Suppressor macrophage (primary cell): Measurements from ENCODE around the gene APOC4.
A peak's percentile ranks its signal among the peaks of the same experiment; 100 is the strongest.
"Not testable (repeated sequence)": the region's sequence is repeated elsewhere in the genome, so short reads cannot be mapped to it uniquely, and the experiment has no call there.

Source experiments
- DNase-seq, 4 experiments: peaks; one replicate each; pipeline ENCODE4 v3.0.0-alpha.2; 2020 to 2022

APOC4 gene

DNA sequence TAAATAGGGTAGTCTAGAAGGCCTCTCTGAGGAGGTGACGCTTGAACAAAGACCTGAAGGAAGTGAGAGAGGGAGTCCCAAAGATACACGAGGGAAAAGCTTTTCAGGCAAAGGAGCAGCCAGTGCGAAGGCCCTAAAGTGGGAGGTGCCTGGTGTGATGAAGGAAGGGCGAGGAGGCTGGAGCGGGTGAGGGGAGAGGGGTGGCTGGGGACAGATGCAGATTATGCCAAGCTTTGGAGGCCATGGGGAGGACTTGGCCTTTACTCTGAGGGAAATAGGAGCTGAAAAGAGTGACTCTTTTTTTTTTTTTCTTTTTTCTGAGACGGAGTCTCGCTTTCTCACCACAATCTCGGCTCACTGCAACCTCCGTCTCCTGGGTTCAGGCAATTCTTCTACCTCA, 16.1 kb downstream of the APOC4 start:
- DNase-seq = no peak

DNA sequence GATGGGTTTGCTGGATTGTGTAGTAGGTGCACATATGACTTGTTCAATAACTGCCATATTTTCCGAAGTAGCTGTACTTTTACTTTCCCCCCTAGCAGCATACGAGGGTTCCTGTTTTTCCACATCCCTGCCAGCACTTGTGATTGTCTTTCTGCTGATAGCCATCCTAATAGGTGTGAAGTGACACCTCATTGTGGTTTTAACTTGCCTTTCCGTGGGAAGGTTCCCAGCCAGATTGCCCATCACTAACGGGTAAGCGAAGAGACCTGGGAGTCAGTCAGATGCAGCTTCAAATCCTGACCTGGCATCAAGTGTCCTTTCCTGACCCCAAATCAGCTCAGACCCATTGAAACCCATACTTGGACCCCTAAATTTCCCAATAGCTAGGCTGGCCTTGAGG, 17.7 kb downstream of the APOC4 start:
- no peak for DNase-seq

GRCh38 chr19:44960906-44961728, 19.1 kb downstream of the APOC4 start:
- no peak for DNase-seq

- no peak for DNase-seq
Measured at GRCh38 chr19:44961821-44962220, 19.8 kb downstream of the APOC4 start.

DNA sequence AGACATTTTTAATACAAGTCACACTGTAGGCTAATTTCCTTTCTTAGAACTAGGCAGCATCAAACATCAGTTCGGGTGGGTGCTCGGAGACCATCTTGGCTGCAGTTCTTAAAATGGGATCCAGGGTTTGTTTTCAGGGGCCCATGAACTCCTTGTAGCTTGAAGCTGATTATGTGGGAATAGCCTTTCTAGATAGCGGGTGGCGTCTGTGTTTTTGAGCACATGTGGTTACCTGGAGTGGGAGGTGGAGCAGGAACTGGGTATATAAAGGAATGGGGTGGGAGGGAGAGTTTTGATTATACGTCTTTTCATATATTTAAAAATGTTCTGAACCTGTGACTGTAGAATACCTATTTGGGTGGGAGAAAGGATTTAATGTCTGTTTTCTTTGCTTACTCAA, 26.1 kb downstream of the APOC4 start:
- no peak for DNase-seq

- DNase-seq = no peak
Measured at GRCh38 chr19:44968670-44969069, 26.6 kb downstream of the APOC4 start.

DNA sequence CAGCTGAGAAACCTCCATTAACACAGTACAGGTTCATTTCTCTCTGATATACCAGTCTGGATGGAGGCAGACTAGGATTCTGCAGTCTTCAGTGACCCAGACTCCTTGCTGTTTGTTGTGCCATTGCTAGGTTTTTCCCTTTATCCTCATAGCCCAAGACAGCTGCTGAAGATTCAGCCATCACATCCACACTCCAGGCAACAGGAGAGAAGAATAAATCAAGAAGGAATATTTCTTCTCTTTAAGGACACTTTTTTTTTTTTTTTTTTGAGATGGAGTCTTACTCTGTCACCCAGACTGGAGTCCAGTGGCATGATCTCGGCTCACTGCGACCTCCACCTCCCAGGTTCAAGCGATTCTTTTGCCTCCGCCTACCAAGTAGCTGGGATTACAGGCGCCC, 27.4 kb downstream of the APOC4 start:
- no peak for DNase-seq

DNA sequence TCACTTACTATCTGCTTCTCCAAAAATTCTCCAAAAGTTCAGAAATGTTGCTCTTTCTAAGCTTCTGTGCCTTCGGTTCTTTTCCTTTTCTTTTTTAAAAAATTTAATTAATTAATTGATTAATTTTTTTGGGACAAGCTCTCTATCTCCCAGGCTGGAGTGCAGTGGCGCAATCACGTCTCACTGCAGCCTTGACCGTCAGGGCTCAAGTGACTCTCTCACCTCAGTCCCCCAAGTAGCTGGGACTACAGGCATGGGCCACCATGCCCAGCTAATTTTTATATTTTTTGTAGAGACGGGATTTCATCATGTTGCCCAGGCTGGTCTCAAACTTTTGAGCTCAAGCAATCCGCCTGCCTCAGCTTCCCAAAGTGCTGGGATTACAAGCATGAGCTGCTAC, 29.4 kb downstream of the APOC4 start:
- not testable (repeated sequence) for DNase-seq

DNA sequence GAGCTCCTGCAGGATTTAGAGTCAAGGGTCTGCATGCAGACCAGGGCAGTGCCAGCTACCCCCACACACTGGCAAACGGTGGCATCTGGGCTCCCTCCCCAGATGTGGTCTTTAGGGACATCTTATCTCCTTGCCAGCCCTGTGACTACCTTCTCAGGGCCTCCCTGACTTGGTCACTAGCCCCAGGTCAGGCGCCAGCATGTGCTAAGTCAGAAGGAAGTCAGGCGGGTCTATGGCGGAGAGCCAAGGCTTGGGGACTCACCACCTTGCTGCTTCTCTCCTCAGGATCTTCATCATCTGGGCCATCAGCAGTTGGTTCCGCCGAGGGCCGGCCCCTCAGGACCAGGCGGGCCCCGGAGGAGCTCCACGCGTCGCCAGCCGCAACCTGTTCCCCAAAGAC, 30.8 kb downstream of the APOC4 start:
- peak in 1 of 4 experiments; percentile 28 for DNase-seq

DNA sequence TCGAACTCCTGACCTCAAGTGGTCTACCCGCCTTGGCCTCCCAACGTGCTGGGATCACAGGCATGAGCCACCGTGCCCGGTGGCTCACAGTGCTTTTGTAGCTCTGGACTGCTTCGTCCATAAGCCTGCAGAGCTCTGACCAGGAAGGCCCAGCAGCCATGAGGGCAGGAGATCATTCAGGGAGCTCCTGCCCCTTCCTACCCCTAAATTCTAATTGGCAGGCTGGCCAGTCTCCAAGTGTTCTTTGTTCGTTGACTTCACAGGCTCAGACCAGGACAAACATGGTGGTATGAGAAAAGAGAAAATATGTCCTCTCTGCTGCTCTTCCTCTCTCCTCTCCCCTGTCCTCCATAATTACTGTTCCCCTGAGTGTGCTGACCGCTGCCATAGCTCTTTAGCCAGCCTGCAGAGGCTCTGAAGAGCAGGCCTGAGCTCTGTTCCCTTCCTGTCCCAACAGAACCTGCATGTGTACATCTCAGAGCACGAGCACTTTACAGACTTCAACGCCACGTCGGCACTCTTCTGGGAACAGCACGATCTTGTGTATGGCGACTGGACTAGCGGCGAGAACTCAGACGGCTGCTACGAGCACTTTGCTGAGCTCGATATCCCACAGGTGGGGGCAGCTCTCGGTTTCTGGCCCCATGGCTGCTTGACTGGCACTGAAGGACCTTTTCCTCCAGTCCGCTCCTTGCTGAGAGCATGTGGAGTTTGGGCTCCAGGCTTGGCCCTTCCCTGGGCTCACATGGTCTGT, 32.1 kb downstream of the APOC4 start:
- DNase-seq = no peak

DNA sequence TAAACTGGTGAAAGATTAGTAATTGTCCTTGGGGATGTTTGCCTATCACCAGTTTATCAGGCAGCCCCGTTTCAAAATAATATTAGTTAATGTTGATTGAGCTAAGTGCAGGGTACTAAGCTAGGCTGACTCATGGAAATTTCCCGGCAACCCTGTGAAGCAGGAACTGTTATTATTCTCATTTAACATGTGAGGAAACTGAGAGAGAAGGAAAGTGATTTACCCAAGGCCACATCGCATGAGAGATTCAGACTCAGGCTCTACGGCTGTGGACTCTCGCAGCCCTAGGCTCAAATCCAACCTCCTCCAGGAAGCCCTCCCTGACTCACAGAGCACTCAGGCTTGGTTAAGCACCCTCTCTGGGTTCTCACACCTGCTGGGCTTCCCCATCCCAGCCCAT, 32.8 kb downstream of the APOC4 start:
- no peak for DNase-seq

DNA sequence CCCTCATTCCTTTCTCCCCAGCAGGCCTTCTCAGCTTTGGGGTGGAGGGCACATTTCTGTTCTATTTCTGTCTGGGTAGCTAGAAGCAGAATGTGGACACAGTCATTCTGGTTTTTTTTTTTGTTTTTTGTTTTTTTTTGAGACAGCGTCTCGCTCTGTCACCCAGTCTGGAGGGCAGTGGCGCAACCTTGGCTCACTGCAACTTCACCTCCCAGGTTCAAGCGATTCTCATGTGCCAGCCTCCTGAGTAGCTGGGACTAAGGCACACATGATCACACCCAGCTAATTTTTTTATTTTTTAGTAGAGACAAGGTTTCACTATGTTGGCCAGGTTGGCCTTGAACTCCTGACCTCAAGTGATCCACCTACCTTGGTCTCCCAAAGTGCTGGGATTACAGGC, 33.4 kb downstream of the APOC4 start:
- no peak for DNase-seq

DNA sequence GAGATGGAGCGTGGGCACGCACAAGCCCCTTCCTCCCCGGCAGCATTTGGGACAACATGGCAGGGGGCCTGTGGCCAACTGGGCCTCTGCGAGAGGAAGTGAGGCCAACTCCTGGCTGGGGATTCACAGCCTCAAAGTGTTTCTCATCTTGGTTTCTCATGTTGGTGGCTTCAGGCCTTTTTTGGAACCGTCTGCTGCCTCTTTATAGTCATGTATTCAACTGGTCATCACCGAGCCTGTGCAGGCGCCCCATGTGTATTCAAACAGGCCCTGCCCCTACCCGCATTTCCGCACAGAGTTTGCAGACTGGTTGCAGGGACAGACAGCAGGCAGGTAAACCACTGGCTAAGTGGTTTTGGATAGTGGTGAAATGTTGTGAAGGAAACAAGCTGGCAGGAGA, 42.0 kb downstream of the APOC4 start:
- DNase-seq = no peak

DNA sequence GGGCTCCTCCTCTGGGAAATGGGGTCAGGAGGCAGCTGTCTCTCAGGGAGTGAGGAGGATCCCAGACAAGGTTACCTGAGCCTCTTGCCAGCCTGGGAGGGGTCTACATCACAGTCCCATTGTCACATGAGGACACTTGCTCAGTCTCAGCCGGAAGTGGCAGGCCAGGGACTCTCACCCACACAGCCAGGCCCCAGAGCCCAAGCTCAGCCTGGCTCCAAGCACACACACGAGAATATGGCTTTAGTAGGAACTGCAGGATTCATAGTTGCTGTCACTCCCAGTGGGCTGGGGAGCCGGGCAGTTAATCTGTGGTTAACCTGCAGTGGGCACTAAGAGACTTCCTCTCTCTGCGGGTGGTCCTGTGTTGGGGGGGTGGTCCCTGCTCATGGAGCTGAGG, 43.4 kb downstream of the APOC4 start:
- DNase-seq = no peak

DNA sequence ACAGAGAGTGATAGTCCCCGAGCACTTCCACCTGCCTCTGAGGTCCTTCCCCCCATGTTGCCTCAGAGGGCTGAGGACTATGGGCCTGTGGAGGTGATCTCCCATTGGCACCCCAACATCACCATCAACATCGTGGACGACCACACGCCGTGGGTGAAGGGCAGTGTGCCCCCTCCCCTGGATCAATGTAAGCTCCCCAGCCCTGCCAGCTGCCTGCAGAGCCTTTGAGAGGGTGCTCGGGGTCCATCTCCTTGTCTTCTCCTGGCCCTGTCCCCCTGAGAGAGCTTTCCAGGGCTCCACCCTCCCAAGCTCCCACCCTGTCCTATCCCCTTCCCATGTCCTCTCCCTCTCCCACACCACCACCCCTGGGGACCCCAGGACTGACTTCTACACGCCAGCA, 44.4 kb downstream of the APOC4 start:
- no peak for DNase-seq

DNA sequence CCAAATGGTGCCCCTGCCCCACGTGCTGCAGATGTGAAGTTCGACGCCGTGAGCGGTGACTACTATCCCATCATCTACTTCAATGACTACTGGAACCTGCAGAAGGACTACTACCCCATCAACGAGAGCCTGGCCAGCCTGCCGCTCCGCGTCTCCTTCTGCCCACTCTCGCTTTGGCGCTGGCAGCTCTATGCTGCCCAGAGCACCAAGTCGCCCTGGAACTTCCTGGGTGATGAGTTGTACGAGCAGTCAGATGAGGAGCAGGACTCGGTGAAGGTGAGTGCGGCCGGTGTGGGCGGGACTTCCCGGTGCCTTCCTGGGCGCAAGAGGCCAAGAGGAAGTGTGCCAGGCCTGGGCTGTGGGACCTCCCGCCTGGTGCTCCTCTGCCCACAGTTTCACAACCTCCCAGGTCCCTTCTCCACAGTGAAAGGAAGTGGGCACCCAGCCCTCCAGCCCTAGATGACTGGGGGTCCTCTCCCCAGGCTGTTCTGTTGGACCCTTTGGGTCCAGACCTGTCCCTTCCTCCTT, 45.2 kb downstream of the APOC4 start:
- DNase-seq = peak in 2 of 4 experiments; percentile 21 to 48

DNA sequence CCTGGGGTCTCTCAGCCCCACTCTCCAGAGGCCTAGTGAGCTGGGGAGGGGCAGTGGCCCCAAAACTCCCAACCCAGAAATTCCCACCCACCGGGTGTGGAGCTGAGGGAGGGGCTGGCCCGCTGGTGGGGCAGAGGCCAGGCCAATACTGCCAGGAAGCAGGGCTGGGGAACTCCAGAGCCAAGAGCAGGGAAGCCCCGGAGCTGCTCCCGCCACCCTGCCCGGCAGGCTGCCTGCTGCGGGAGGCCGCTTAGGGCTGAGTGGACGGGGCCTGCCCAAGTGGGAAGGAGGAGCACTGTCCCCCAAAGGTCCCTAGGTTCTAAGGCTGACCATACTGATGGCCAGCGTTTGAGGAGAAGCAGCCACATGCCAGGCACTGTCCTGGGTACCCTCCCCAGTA, 46.2 kb downstream of the APOC4 start:
- DNase-seq = no peak

- peak; percentile 59 to 81 (median 68) for DNase-seq
Measured at GRCh38 chr19:44988896-44989556, 47.0 kb downstream of the APOC4 start.

GRCh38 chr19:44990459-44990858, 48.4 kb downstream of the APOC4 start:
- no peak for DNase-seq

DNA sequence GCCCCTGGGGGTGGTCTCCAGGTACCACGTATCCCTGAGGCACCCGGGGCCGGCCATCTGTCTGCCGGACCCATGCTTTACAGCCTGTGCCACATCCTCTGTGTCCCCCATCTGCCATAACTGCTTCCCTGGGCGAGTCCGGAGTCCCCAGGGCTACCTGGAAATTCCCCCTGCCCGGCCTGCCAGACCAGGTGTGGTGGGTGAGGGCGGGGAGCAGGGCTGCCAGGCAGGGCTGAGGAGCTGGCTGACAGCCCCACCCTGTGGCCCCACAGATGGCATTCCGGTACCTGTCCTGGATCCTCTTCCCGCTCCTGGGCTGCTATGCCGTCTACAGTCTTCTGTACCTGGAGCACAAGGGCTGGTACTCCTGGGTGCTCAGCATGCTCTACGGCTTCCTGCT, 48.9 kb downstream of the APOC4 start:
- DNase-seq = no peak

GRCh38 chr19:44992336-44993163, 50.5 kb downstream of the APOC4 start:
- DNase-seq = no peak

DNA sequence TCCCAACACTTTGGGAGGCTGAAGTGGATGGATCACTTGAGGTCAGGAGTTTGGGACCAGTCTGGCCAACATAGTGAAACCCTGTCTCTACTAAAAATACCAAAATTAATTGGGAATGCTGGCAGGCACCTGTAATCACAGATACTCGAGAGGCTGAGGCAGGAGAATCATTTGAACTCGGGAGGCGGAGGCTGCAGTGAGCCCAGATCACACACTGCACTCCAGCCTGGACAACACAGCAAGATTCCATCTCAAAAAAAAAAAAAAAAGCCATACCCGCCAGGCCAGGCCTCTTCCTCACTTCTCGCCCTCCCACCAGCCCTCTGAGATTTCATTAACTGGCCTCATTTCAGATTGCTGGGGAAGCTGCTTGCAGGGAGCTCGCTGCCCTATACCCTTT, 51.5 kb downstream of the APOC4 start:
- DNase-seq = no peak
